Measurements from ENCODE around the gene HS2ST1. TPM values are rescaled to one million over a fixed set of nuclear protein-coding genes. Genes with fewer than 3 reads are reported as not detected.
"Not testable (repeated sequence)": the region's sequence is repeated elsewhere in the genome, so short reads cannot be mapped to it uniquely, and the experiment has no call there.

HS2ST1 gene
- polyA plus RNA-seq, 1 donor, result 32.2 TPM

DNA sequence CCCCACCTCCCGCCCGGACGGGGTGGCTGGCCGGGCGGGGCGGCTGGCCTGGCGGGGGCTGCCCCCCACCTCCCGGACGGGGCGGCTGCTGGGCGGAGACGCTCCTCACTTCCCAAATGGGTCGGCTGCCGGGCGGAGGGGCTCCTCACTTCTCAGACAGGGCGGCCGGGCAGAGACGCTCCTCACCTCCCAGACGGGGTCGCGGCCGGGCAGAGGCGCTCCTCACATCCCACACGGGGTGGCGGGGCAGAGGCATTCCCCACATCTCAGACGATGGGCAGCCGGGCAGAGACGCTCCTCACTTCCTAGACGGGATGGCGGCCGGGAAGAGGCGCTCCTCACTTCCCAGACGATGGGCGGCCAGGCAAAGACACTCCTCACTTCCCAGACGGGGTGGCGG is 49.4 kb downstream of the HS2ST1 start:
- H3K36me3 ChIP-seq (ENCODE audit: control insufficient read depth, insufficient read depth, low read length); H3K4me3 ChIP-seq (ENCODE audit: low read length); H3K27me3 ChIP-seq (ENCODE audit: control insufficient read depth, insufficient read depth, low read length); DNase-seq; H3K4me1 ChIP-seq (ENCODE audit: control insufficient read depth, insufficient read depth, low read length); H3K27ac ChIP-seq (ENCODE audit: low read length): not testable (repeated sequence)
- H3K9me3 ChIP-seq (ENCODE audit: control insufficient read depth, low read depth, low read length), result peaks cover 10% of the 10 kb centered on the region
- no CpG with 5 or more reads among the region's 36 CpGs for WGBS (ENCODE audit: insufficient coverage, low lambda C conversion rate)

DNA sequence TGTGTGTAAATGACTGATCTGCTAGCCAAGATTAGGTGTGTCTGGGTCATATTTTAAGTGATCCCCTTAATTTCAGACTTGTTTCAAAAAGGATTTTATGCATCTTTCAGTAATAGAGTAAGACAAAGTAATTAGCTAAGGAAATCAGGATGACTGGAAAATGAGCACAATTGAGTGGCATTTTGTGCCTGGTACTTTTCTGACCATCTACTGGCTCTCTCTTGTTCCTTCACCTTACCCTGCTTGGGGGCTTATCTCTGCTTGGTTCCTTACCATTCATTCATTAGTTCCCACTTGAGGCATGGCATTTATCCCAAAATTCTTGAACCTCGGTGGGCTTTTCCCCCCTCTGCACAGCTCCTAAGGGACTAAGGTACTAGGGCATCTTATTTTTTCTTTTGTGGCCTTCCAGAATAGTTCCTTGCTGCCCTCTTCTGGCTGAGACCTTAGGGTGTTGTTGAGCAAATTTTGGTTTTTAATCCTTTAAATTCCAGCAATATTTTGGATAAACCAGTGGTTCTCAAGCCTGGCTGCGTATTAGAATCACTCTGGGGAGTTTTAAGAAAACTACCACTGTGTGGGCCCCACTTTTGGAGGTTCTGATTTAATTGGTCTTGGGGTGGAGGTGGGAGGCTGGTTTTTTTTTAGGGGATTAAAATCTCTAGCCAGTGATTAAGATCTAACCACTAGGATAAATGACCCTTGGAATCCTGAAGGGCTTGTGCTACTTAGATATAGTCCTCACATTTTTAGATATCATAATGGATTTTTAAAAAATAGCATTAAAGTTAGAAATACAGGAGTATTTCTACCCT is 50.8 kb downstream of the HS2ST1 start:
- no CpG with 5 or more reads among the region's 2 CpGs for WGBS (ENCODE audit: insufficient coverage, low lambda C conversion rate)
- H3K4me1 ChIP-seq (ENCODE audit: control insufficient read depth, insufficient read depth, low read length), result no peaks in the 10 kb centered on the region
- DNase-seq, result peak in 1 of 2 donors; percentile 17
- H3K4me3 ChIP-seq (ENCODE audit: low read length), result no peak overlapping the region
- no peaks in the 10 kb centered on the region for H3K36me3 ChIP-seq (ENCODE audit: control insufficient read depth, insufficient read depth, low read length)
- H3K27me3 ChIP-seq (ENCODE audit: control insufficient read depth, insufficient read depth, low read length), result no peaks in the 10 kb centered on the region
- H3K9me3 ChIP-seq (ENCODE audit: control insufficient read depth, low read depth, low read length), result peaks cover 10% of the 10 kb centered on the region
- no peak overlapping the region for H3K27ac ChIP-seq (ENCODE audit: low read length)

DNA sequence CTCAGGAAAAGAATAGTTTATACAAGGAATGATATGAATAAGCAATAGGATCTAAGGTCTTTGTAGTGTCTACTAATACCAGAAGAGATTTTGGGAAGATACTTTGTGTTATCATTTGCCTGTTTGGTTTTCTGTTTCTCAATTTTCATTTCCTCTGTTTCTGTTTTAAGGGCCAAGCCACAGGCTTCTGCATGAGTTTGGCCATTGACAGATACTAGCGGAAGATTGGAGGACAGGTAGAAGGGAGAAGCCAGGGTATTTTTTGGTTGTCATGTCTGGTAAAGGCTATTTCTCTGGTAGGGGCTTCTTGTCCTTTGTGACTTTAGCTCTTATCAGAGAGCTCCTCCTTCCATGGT is 51.4 kb downstream of the HS2ST1 start:
- Histone ChIP-seq H3K27ac (ENCODE audit: low read length) (no peak overlapping the region), H3K4me3 (ENCODE audit: low read length) (no peak overlapping the region), H3K4me1 (ENCODE audit: control insufficient read depth, insufficient read depth, low read length) (no peaks in the 10 kb centered on the region), H3K27me3 (ENCODE audit: control insufficient read depth, insufficient read depth, low read length) (no peaks in the 10 kb centered on the region), H3K9me3 (ENCODE audit: control insufficient read depth, low read depth, low read length) (peaks cover 10% of the 10 kb centered on the region), H3K36me3 (ENCODE audit: control insufficient read depth, insufficient read depth, low read length) (no peaks in the 10 kb centered on the region)
- no CpG with 5 or more reads among the region's 1 CpG for WGBS (ENCODE audit: insufficient coverage, low lambda C conversion rate)
- DNase-seq, result no peak

DNA sequence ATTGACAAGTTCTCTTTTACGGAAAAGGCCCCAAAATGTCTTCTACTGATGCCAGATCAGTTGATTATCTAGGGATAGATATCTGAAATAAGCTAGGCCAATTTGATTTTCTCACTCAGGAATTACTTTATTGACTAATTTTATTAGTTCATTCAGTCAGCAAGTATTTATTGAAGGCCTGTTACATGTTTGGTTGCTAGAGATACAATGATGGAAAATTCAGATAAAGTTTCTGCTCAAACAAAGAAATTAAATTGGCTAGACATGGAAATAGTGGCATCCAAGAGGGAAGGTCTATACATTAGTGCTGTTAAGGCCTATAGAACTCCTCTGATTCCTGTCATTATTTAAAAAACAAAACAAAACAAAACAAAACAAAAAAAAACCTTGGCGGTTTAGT is 56.5 kb downstream of the HS2ST1 start:
- Histone ChIP-seq H3K4me1 (ENCODE audit: control insufficient read depth, insufficient read depth, low read length) (no peaks in the 10 kb centered on the region), H3K27me3 (ENCODE audit: control insufficient read depth, insufficient read depth, low read length) (no peaks in the 10 kb centered on the region), H3K36me3 (ENCODE audit: control insufficient read depth, insufficient read depth, low read length) (no peaks in the 10 kb centered on the region), H3K4me3 (ENCODE audit: low read length) (no peak overlapping the region), H3K27ac (ENCODE audit: low read length) (no peak overlapping the region), H3K9me3 (ENCODE audit: control insufficient read depth, low read depth, low read length) (no peaks in the 10 kb centered on the region)
- DNase-seq, result no peak
- 100% methylated on average over 1 of the region's 2 CpGs for WGBS (ENCODE audit: insufficient coverage, low lambda C conversion rate)

DNA sequence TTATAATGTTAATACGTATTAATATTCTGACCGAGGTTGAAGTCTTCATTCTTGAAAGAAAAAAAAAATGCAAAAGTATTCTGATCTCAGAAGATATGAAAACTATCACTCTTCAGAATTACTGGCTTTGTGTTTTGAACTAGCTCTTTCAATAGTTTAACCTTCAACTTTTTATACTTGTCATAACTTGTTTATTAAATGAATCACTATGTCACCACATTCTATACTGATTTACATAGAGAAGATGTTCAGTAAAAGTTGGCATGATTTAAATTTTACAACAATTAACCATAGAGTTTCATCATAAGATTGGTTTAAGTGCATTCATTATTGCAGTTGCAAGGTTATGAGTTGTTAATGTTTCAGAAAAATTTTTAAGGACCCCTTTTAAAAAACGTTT is 57.3 kb downstream of the HS2ST1 start:
- no peak overlapping the region for H3K27ac ChIP-seq (ENCODE audit: low read length)
- no peak for DNase-seq
- no peaks in the 10 kb centered on the region for H3K4me1 ChIP-seq (ENCODE audit: control insufficient read depth, insufficient read depth, low read length)
- no peaks in the 10 kb centered on the region for H3K27me3 ChIP-seq (ENCODE audit: control insufficient read depth, insufficient read depth, low read length)
- WGBS (ENCODE audit: insufficient coverage, low lambda C conversion rate), result 100% methylated on average over 2 of the region's 3 CpGs
- H3K9me3 ChIP-seq (ENCODE audit: control insufficient read depth, low read depth, low read length), result no peaks in the 10 kb centered on the region
- no peak overlapping the region for H3K4me3 ChIP-seq (ENCODE audit: low read length)
- no peaks in the 10 kb centered on the region for H3K36me3 ChIP-seq (ENCODE audit: control insufficient read depth, insufficient read depth, low read length)

DNA sequence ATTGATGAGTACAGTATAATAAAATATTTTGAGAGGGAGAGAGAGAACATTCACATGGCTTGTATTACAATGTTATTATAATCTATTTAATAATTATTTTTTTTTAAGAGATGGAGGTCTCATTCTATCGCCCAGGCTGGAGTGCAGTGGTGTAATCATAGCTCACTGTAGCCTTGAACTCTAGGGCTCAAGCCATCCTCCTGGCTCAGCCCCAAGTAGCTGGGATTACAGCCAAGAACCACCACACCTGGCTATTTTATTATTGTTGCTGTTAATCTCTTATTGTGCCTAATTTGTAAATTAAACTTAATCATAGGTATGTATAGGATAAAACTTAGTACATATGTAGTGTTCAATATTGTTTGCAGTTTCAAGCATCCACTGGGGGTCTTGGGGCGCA is 57.8 kb downstream of the HS2ST1 start:
- no peaks in the 10 kb centered on the region for H3K36me3 ChIP-seq (ENCODE audit: control insufficient read depth, insufficient read depth, low read length)
- no peaks in the 10 kb centered on the region for H3K4me1 ChIP-seq (ENCODE audit: control insufficient read depth, insufficient read depth, low read length)
- WGBS (ENCODE audit: insufficient coverage, low lambda C conversion rate), result no CpG with 5 or more reads among the region's 2 CpGs
- no peak for DNase-seq
- H3K27ac ChIP-seq (ENCODE audit: low read length), result no peak overlapping the region
- no peaks in the 10 kb centered on the region for H3K27me3 ChIP-seq (ENCODE audit: control insufficient read depth, insufficient read depth, low read length)
- no peak overlapping the region for H3K4me3 ChIP-seq (ENCODE audit: low read length)
- H3K9me3 ChIP-seq (ENCODE audit: control insufficient read depth, low read depth, low read length), result no peaks in the 10 kb centered on the region

DNA sequence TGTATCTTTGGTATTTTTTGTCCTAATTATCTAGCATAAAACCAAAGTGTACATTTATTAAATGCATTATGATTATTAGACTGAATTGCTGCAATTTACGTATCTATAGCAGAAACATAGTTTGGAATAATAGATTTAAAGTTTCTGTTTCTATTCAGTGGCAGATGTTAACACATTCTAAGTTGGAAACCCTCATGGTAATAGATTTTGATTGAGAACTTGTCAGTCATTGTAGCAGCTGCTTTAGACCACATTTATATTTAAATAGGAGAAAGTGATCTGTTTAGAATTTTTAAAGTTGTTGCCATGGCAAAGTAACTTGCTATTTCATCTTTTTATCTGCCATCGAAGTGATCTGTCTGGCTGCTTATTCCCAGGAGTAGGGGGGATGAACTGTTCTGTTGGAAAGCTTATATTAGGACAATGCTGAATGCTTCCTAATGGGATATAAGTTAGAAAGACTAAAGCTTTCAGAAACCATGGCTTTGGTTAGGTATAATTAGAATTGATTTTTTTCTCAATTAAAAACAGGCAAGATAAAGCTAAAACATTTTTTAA is 61.6 kb downstream of the HS2ST1 start:
- Histone ChIP-seq H3K4me3 (ENCODE audit: low read length) (no peak overlapping the region), H3K27ac (ENCODE audit: low read length) (no peak overlapping the region), H3K9me3 (ENCODE audit: control insufficient read depth, low read depth, low read length) (no peaks in the 10 kb centered on the region), H3K36me3 (ENCODE audit: control insufficient read depth, insufficient read depth, low read length) (no peaks in the 10 kb centered on the region), H3K27me3 (ENCODE audit: control insufficient read depth, insufficient read depth, low read length) (no peaks in the 10 kb centered on the region), H3K4me1 (ENCODE audit: control insufficient read depth, insufficient read depth, low read length) (no peaks in the 10 kb centered on the region)
- no peak for DNase-seq
- no CpG with 5 or more reads among the region's 2 CpGs for WGBS (ENCODE audit: insufficient coverage, low lambda C conversion rate)

DNA sequence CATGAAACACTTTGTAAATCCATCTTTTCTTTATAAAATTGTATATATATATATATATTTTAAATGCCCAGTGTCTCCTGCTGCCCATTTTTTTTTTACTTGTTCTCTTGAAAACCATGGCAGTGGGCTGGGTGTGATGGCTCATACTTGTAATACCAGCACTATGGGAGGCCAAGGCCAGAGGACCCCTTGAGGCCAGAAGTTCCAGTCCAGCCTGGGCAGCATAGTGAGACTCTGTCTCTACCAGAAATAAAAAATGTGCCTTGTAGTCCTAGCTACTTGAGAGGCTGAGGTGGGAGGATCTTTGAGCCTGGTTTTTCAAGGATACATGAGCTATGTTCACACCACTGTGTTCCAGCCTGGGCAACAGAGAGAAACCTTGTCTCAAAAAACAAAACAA is 62.2 kb downstream of the HS2ST1 start:
- DNase-seq, result no peak
- peaks cover 4% of the 10 kb centered on the region for H3K4me1 ChIP-seq (ENCODE audit: control insufficient read depth, insufficient read depth, low read length)

DNA sequence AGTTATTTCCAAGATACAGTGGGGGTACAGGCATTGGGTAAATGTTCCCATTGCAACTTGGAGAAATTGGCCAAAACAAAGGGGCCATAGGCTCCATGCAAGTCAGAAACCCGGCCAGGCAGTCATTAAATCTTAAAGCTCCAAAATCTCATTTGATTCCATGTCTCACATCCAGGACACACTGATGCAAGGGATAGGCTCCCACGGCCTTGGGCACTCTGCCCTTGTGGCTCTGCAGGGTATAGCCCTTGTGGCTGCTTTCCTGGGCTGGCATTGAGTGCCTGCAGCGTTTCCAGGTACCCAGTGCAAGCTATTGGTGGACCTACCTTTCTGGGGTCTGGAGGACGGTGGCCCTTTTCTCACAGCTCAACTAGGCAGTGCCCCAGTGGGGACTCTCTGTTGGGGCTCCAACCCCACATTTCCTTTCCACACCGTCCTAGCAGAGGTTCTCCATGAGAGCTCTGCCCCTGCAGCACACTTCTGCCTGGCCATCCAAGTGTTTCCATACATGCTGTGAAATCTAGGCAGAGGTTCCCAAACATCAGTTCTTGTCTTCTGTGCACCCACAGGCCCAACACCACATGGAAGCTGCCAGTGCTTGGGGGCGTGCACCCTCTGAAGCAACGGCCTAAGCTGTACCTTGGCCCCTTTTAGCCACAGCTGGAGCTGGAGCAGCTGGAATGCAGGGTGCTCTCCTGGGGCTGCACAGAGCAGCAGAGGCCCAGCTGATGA is 67.2 kb downstream of the HS2ST1 start:
- H3K27ac ChIP-seq (ENCODE audit: low read length), result no peak overlapping the region
- H3K4me1 ChIP-seq (ENCODE audit: control insufficient read depth, insufficient read depth, low read length), result peaks cover 4% of the 10 kb centered on the region
- no peaks in the 10 kb centered on the region for H3K9me3 ChIP-seq (ENCODE audit: control insufficient read depth, low read depth, low read length)
- H3K27me3 ChIP-seq (ENCODE audit: control insufficient read depth, insufficient read depth, low read length), result no peaks in the 10 kb centered on the region
- no peaks in the 10 kb centered on the region for H3K36me3 ChIP-seq (ENCODE audit: control insufficient read depth, insufficient read depth, low read length)
- no CpG with 5 or more reads among the region's 7 CpGs for WGBS (ENCODE audit: insufficient coverage, low lambda C conversion rate)
- H3K4me3 ChIP-seq (ENCODE audit: low read length), result no peak overlapping the region
- DNase-seq, result peak in 1 of 2 donors; percentile 9

More for the DNA sequence above, 62.2 kb downstream of the HS2ST1 start:
- Histone ChIP-seq H3K27me3 (ENCODE audit: control insufficient read depth, insufficient read depth, low read length) (no peaks in the 10 kb centered on the region), H3K36me3 (ENCODE audit: control insufficient read depth, insufficient read depth, low read length) (no peaks in the 10 kb centered on the region), H3K9me3 (ENCODE audit: control insufficient read depth, low read depth, low read length) (no peaks in the 10 kb centered on the region), H3K4me3 (ENCODE audit: low read length) (no peak overlapping the region), H3K27ac (ENCODE audit: low read length) (no peak overlapping the region)

DNA sequence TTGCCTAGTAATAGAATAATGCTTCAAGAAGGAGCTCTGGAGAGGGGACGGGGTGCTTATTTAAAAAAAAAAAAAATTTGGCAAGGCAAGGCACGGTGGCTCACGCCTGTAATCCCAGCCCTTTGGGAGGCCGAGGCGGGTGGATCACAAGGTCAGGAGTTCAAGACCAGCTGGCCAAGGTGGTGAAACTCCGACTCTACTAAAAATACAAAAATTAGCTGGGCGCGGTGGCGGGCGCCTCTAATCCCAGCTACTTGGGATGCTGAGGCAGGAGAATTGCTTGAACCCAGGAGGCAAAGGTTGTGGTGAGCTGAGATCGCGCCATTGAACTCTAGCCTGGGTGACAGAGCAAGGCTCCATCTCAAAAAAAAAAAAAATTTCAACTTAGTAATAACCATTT is 69.2 kb downstream of the HS2ST1 start:
- H3K27me3 ChIP-seq (ENCODE audit: control insufficient read depth, insufficient read depth, low read length); DNase-seq; H3K27ac ChIP-seq (ENCODE audit: low read length); H3K4me1 ChIP-seq (ENCODE audit: control insufficient read depth, insufficient read depth, low read length); H3K4me3 ChIP-seq (ENCODE audit: low read length); H3K9me3 ChIP-seq (ENCODE audit: control insufficient read depth, low read depth, low read length); H3K36me3 ChIP-seq (ENCODE audit: control insufficient read depth, insufficient read depth, low read length): not testable (repeated sequence)
- 100% methylated on average over 1 of the region's 12 CpGs for WGBS (ENCODE audit: insufficient coverage, low lambda C conversion rate)

Measured in large intestine (tissue), 3 donors.